K562 (cell line): ENCODE data around the gene SLC29A3. TPM values are rescaled to one million over a fixed set of nuclear protein-coding genes. Genes with fewer than 3 reads are reported as not detected.

ENCODE experiments used
- ATAC-seq: fragments of 200-7000 bp; cut with Tn5 transposase; 3 replicates; pipeline ENCODE4 v1.9.1; 2020; ENCODE audit warnings: moderate library complexity
- BruUV-seq: library from RNA; stranded (reverse); fragments of 400-500 nt; replicated peaks from 2 replicates; lab custom pipeline; 2021; lab: Mats Ljungman, UMichigan
- CTCF ChIA-PET: fragments of 300-600 bp; formaldehyde crosslinking; extraction: SDS; loops from one replicate; lab custom pipeline; 2021; ENCODE audit warnings: low intra/inter-chr PET ratio; lab: Yijun Ruan, JAX
- POLR2A ChIA-PET: fragments of 300-600, 350-650 bp; sonication (Branson Sonifier 250); formaldehyde crosslinking; extraction: SDS; loops from one replicate; lab custom pipeline; 2021; ENCODE audit warnings: antibody characterized with exemption, inconsistent platforms; lab: Yijun Ruan, JAX
- DNase-seq, 4 experiments: peaks; one replicate each; pipeline versions ENCODE4 v3.0.0 to v3.0.0-alpha.2; 2011 to 2018; ENCODE audit warnings: low spot score in 3 of 4, mixed read lengths in 3 of 4; ENCODE audit errors: extremely low read depth in 1 of 4
- FAIRE-seq: peaks from 2 replicates; lab custom pipeline; 2011; peaks lifted over from hg19 to GRCh38; lab: Jason Lieb, UNC
- H2AFZ ChIP-seq: 2 replicates; pipeline ENCODE4 v1.6.0; 2011; ENCODE audit warnings: low read depth, low read length, control low read depth, inconsistent platforms
- H3K27ac ChIP-seq: fragments of 200-600 bp; 3 replicates; pipeline ENCODE4 v1.8.0; 2011; ENCODE audit warnings: low read depth, mild to moderate bottlenecking, control low read depth, inconsistent platforms, low read length, moderate library complexity, mixed read lengths; ENCODE audit errors: extremely low read depth
- H3K27me3 ChIP-seq, 2 experiments: fragments of 300-600 bp in 1 of 2; 2 replicates in 1 of 2; 3 replicates in 1 of 2; pipeline versions ENCODE4 v1.6.0 to v1.8.0; 2011; ENCODE audit warnings: inconsistent platforms in 2 of 2, low read length in 2 of 2, mild to moderate bottlenecking in 1 of 2, mixed read lengths in 1 of 2, moderate library complexity in 1 of 2; ENCODE audit not compliant: control insufficient read depth in 2 of 2, insufficient read depth in 2 of 2
- H3K36me3 ChIP-seq: fragments of 300-600 bp; 3 replicates; pipeline ENCODE4 v1.8.0; 2011; ENCODE audit warnings: mild to moderate bottlenecking, low read length, inconsistent platforms; ENCODE audit not compliant: control insufficient read depth, insufficient read depth
- H3K4me1 ChIP-seq, 2 experiments: fragments of 200-600 bp in 1 of 2; replicated peaks in 1 of 2; 2 replicates in 1 of 2; 3 replicates in 1 of 2; pipeline versions ENCODE4 v1.5.1 to v1.8.0; 2011; ENCODE audit warnings: inconsistent platforms in 2 of 2, low read length in 2 of 2, mild to moderate bottlenecking in 1 of 2, mixed read lengths in 1 of 2, moderate library complexity in 1 of 2; ENCODE audit not compliant: control insufficient read depth in 2 of 2, insufficient read depth in 2 of 2
- H3K4me2 ChIP-seq: 2 replicates; pipeline ENCODE4 v1.6.1; 2011; ENCODE audit warnings: low read length, control low read depth, inconsistent platforms, mixed read lengths; ENCODE audit not compliant: insufficient read depth
- H3K4me3 ChIP-seq: fragments of 200-600 bp; sonication (generic), shearing (Covaris generic); 2 replicates; pipeline ENCODE4 v1.5.1; 2016; ENCODE audit warnings: control low read depth, inconsistent platforms
- H3K79me2 ChIP-seq: fragments of 200-600 bp; 3 replicates; pipeline ENCODE4 v1.8.0; 2011; ENCODE audit warnings: low read length, inconsistent platforms; ENCODE audit not compliant: control insufficient read depth, insufficient read depth
- H3K9ac ChIP-seq, 2 experiments: 2 replicates each; pipeline versions ENCODE4 v1.6.0 to v1.6.1; 2011; ENCODE audit warnings: low read depth in 2 of 2, low read length in 2 of 2, control low read depth in 1 of 2, inconsistent platforms in 1 of 2, mild to moderate bottlenecking in 1 of 2, mixed read lengths in 1 of 2; ENCODE audit not compliant: insufficient read depth in 1 of 2
- H3K9me1 ChIP-seq: one replicate; pipeline ENCODE4 v1.6.0; 2011; ENCODE audit warnings: inconsistent platforms, mild to moderate bottlenecking, low read length, moderate library complexity; ENCODE audit not compliant: control insufficient read depth, insufficient read depth
- H3K9me3 ChIP-seq: replicated peaks from 2 replicates; pipeline ENCODE4 v1.5.1; 2011; ENCODE audit warnings: low read depth, low read length, inconsistent platforms; ENCODE audit not compliant: control insufficient read depth, insufficient read depth
- H4K20me1 ChIP-seq: replicated peaks from 2 replicates; pipeline ENCODE4 v1.6.1; 2011; ENCODE audit warnings: low read length, inconsistent platforms, mixed read lengths; ENCODE audit not compliant: control insufficient read depth, insufficient read depth
- ARID3A ChIP-seq: IDR thresholded peaks from 2 replicates; pipeline ENCODE4 v1.6.1; 2012; ENCODE audit warnings: low read depth, low read length, improper control_type of control experiment, borderline replicate concordance
- ATF7 ChIP-seq: fragments of 450-650 bp; IDR thresholded peaks from 2 replicates; pipeline ENCODE4 v1.7.1; 2014; ENCODE audit warnings: mild to moderate bottlenecking, moderate library complexity
- DEAF1 ChIP-seq: fragments of 450-650 bp; formaldehyde crosslinking; IDR thresholded peaks from 2 replicates; pipeline ENCODE4 v1.4.0; 2020; ENCODE audit warnings: mild to moderate bottlenecking, moderate library complexity
- FOS ChIP-seq: IDR thresholded peaks from 3 replicates; pipeline ENCODE4 v1.6.1; 2011; ENCODE audit not compliant: insufficient read length; ENCODE audit errors: extremely low read depth
- HOXB6 ChIP-seq: fragments of 250-450 bp; sonication (Bioruptor Pico); IDR thresholded peaks from 2 replicates; pipeline ENCODE4 v1.5.1; 2022; ENCODE audit warnings: mild to moderate bottlenecking, borderline replicate concordance
- KLF13 ChIP-seq: fragments of 450-650 bp; IDR thresholded peaks from 2 replicates; pipeline ENCODE4 v1.6.1; 2016; ENCODE audit warnings: missing genetic modification characterization, low read depth, mild to moderate bottlenecking, missing compliant biosample characterization, moderate library complexity, borderline replicate concordance
- MEF2D ChIP-seq: conservative IDR thresholded peaks from 2 replicates; pipeline ENCODE4 v1.6.1; 2016; ENCODE audit warnings: low read depth, missing genetic modification characterization, missing compliant biosample characterization
- PRDM10 ChIP-seq: fragments of 450-650 bp; IDR thresholded peaks from 2 replicates; pipeline ENCODE4 v1.6.1; 2018; ENCODE audit not compliant: partially characterized antibody
- SLC30A9 ChIP-seq: fragments of 250-450 bp; sonication (Bioruptor Pico); IDR thresholded peaks from 2 replicates; pipeline ENCODE4 v1.8.0; 2022; ENCODE audit warnings: mild to moderate bottlenecking, moderate library complexity
- SMARCA5 ChIP-seq: fragments of 450-650 bp; IDR thresholded peaks from 2 replicates; pipeline ENCODE4 v1.6.1; 2016
- ZC3H8 ChIP-seq: fragments of 450-650 bp; IDR thresholded peaks from 2 replicates; pipeline ENCODE4 v1.6.1; 2017
- WGBS: fragments of 100-300 bp; shearing (Covaris generic); methylation state at CpG from one replicate; pipeline ENCODE4 v1.1.6; 2016; ENCODE audit warnings: low coverage, mixed read lengths; ENCODE audit not compliant: insufficient coverage; ENCODE audit errors: missing lambda C conversion rate; 5-methylcytosine and 5-hydroxymethylcytosine counted together
- in situ Hi-C: fragments of 300-500 bp; cut with MboI; formaldehyde crosslinking; loops from 4 replicates; pipeline ENCODE4 v1.15.0; 2018; ENCODE audit warnings: inconsistent platforms, mixed read lengths
- intact Hi-C: fragments of 100-400 bp; cut with micrococcal nuclease; formaldehyde crosslinking; loops from 2 replicates; pipeline ENCODE4 v1.14.2; 2022
- polyA plus RNA-seq, 8 experiments: library from polyadenylated mRNA; depleted of rRNA in 4 of 8; stranded (reverse) in 5 of 8; unstranded in 3 of 8; fragments of >200 nt; fragmentation: Nextera tagmentation in 2 of 8; fragmentation: Illumina TruSeq in 1 of 8; extraction: Ambion mirVana in 2 of 8; extraction: Trizol in 1 of 8; gene quantifications; 2 replicates each; pipeline versions ENCODE4 v1.2.1 to v1.2.3, GENCODE V29; 2011 to 2014; ENCODE audit warnings: inconsistent platforms in 1 of 8, missing spikeins in 1 of 8
- total RNA-seq, 7 experiments: library from RNA; depleted of rRNA in 6 of 7; stranded (reverse); fragments of >200 nt in 6 of 7; fragmentation: Illumina TruSeq in 2 of 7; extraction: Trizol in 2 of 7; gene quantifications; 2 replicates each; pipeline versions ENCODE4 v1.2.1 to v1.2.3, GENCODE V29; 2011 to 2021; ENCODE audit warnings: low replicate concordance in 1 of 7

SLC29A3 gene
- total and polyA plus RNA-seq, 9 of the 15 experiments (the other 6 are each of a cell fraction or from before 2014, with no cell fraction given): 2.1 to 10.7 (median 4.6) TPM

- ATAC-seq (no peak), FAIRE-seq (no peak), DNase-seq (no peak)
- H3K27me3 ChIP-seq: no peaks in the 10 kb centered on the region
- H3K9me3 ChIP-seq: no peaks in the 10 kb centered on the region
- H3K4me2 ChIP-seq: no peak overlapping the region
- in situ Hi-C loops: no loop called here
- intact Hi-C loops: no loop called here
- H2AFZ ChIP-seq: no peak overlapping the region
- H3K4me1 ChIP-seq: peaks cover 20% of the 10 kb centered on the region in 2 experiments
- no peaks in the 10 kb centered on the region for H3K79me2 ChIP-seq
- ChIA-PET POLR2A (interaction anchor here (0.6 to 1.7 kb wide), 5 partner anchors 12 to 203 kb away, joined by 3 to 5 read pairs (median 3); no protein-coding TSS in a partner anchor), CTCF (no interaction called here)
- BruUV-seq: no TSS peak
- peaks cover 6% of the 10 kb centered on the region for H4K20me1 ChIP-seq
- H3K27ac ChIP-seq: no peak overlapping the region
- no peak overlapping the region for H3K9ac ChIP-seq
- H3K36me3 ChIP-seq: no peaks in the 10 kb centered on the region
- 43% methylated on average over 3 of the region's 3 CpGs for whole genome bisulfite sequencing
- H3K4me3 ChIP-seq: no peak overlapping the region
- no peaks in the 10 kb centered on the region for H3K9me1 ChIP-seq
- TF ChIP-seq KLF13 (no peak), ATF7 (no peak), SMARCA5 (no peak), DEAF1 (CRISPR knock-in tag) (no peak), PRDM10 (no peak), FOS (no peak), ZC3H8 (no peak), SLC30A9 (no peak), MEF2D (tag) (no peak), HOXB6 (no peak), ARID3A (no peak)
Measured at GRCh38 chr10:71346731-71347130, 27.7 kb downstream of the SLC29A3 start.
